ENCODE data around the gene TSGA10IP.

GRCh38 chr11:65975771-65976170 lies 30.5 kb downstream of the TSGA10IP start:
- TF ChIP-seq EZH2 (IDR thresholded peaks at IDR 0.05) = no peak
- TF ChIP-seq, protein P1, sequence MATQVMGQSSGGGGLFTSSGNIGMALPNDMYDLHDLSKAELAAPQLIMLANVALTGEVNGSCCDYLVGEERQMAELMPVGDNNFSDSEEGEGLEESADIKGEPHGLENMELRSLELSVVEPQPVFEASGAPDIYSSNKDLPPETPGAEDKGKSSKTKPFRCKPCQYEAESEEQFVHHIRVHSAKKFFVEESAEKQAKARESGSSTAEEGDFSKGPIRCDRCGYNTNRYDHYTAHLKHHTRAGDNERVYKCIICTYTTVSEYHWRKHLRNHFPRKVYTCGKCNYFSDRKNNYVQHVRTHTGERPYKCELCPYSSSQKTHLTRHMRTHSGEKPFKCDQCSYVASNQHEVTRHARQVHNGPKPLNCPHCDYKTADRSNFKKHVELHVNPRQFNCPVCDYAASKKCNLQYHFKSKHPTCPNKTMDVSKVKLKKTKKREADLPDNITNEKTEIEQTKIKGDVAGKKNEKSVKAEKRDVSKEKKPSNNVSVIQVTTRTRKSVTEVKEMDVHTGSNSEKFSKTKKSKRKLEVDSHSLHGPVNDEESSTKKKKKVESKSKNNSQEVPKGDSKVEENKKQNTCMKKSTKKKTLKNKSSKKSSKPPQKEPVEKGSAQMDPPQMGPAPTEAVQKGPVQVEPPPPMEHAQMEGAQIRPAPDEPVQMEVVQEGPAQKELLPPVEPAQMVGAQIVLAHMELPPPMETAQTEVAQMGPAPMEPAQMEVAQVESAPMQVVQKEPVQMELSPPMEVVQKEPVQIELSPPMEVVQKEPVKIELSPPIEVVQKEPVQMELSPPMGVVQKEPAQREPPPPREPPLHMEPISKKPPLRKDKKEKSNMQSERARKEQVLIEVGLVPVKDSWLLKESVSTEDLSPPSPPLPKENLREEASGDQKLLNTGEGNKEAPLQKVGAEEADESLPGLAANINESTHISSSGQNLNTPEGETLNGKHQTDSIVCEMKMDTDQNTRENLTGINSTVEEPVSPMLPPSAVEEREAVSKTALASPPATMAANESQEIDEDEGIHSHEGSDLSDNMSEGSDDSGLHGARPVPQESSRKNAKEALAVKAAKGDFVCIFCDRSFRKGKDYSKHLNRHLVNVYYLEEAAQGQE (IDR thresholded peaks at IDR 0.05; ENCODE audit: low read depth) = no peak
- TF ChIP-seq, protein P2, sequence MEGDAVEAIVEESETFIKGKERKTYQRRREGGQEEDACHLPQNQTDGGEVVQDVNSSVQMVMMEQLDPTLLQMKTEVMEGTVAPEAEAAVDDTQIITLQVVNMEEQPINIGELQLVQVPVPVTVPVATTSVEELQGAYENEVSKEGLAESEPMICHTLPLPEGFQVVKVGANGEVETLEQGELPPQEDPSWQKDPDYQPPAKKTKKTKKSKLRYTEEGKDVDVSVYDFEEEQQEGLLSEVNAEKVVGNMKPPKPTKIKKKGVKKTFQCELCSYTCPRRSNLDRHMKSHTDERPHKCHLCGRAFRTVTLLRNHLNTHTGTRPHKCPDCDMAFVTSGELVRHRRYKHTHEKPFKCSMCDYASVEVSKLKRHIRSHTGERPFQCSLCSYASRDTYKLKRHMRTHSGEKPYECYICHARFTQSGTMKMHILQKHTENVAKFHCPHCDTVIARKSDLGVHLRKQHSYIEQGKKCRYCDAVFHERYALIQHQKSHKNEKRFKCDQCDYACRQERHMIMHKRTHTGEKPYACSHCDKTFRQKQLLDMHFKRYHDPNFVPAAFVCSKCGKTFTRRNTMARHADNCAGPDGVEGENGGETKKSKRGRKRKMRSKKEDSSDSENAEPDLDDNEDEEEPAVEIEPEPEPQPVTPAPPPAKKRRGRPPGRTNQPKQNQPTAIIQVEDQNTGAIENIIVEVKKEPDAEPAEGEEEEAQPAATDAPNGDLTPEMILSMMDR (IDR thresholded peaks at IDR 0.05 in 2 of 3, conservative IDR thresholded peaks at IDR 0.05 in 1 of 3; ENCODE audit: borderline replicate concordance in 1 of 3, insufficient read depth in 1 of 3, low read depth in 2 of 3, low read length in 2 of 3) = no peak
- TF ChIP-seq RAD21 (IDR thresholded peaks at IDR 0.05; ENCODE audit: low read depth) = no peak
- no peak for TF ChIP-seq EZH2phosphoT487 (IDR thresholded peaks at IDR 0.05; ENCODE audit: borderline replicate concordance)
- TF ChIP-seq TCF7L2 (IDR thresholded peaks at IDR 0.05; ENCODE audit: borderline replicate concordance, extremely low read depth, insufficient read depth, insufficient read length) = no peak
- TF ChIP-seq POLR2A (IDR thresholded peaks at IDR 0.05; ENCODE audit: borderline replicate concordance, extremely low read depth, insufficient read depth, insufficient read length) = no peak
- no peak for TF ChIP-seq POLR2AphosphoS5 (IDR thresholded peaks at IDR 0.05; ENCODE audit: low read depth, low read length)
- no peak for TF ChIP-seq SRF (IDR thresholded peaks at IDR 0.05; ENCODE audit: low read depth)
- no peak for TF ChIP-seq YY1 (IDR thresholded peaks at IDR 0.05; ENCODE audit: extremely low read depth, insufficient replicate concordance, low read depth, low read length)
- no peak for TF ChIP-seq MAX (IDR thresholded peaks at IDR 0.05)
